ENCODE data around the gene TEX22. TPM values are rescaled to one million over a fixed set of nuclear protein-coding genes. Genes with fewer than 3 reads are reported as not detected.

TEX22 gene
- total RNA-seq, 5 donors from 2014 or later (not counting 1 experiment from before 2014, with no cell fraction given): 0.93 to 9.0 (median 6.0) TPM

DNA sequence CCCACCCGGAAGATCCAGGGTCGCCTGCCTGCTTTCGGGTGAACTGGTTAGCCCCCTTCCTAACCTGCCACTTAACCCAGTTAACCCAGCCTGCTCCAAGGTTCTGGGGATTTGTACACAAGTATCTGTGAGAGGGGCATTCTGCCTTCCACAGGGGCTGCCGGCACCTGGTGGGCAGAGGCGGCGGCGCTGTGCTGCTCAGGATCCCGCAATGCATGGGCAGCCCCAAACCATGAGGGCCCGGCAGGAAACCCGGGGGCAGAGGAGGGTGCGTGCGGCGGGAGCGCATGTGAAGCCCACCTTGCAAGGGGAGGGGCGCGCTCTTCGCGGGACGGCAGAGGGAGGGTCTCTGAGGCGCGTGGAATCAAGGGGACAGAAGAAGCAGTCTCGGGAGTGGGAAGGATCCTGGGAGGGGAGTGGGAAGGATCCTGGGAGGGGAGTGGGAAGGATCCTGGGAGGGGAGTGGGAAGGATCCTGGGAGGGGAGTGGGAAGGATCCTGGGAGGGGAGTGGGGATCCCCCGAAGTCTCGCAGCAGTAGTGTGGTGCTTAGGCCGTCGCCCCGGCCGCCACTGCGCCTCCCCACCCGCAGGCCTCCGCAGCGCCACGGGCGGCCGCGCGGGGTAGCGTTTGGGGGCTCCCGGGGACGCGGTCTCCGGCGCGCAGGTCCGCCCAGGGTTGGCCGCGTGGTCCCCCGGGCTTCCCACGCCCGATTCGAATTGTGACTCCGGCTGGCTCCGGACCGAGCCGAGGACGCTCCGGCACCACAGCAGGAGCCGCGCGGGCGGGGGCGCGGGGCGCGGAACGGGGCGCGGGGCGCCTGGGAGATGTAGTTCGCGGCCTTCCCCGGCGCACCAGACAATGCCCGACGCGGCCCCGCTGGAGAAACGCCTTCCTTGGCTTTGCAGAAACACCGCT is 16.4 kb downstream of the TEX22 start:
- Histone ChIP-seq H3K36me3 (ENCODE audit: control insufficient read depth in 2 of 2, extremely low read depth in 1 of 2, insufficient read depth in 1 of 2, low read length in 1 of 2) (no peaks in the 10 kb centered on the region), H3K4me1 (ENCODE audit: control insufficient read depth in 1 of 2, extremely low read depth in 1 of 2, insufficient read depth in 2 of 2, low read length in 2 of 2) (peaks cover 7 to 35% of the 10 kb centered on the region in 2 experiments), H3K4me3 (ENCODE audit: control insufficient read depth in 1 of 2, extremely low read depth in 1 of 2, low read length in 1 of 2) (peak overlapping the region; percentile 19 to 56), H3K27ac (ENCODE audit: low read length) (no peak overlapping the region), H3K27me3 (replicated peaks in 1 of 2; ENCODE audit: control insufficient read depth in 2 of 2, extremely low read depth in 1 of 2, insufficient read depth in 2 of 2, low read length in 1 of 2) (peaks cover 0 to 70% of the 10 kb centered on the region in 2 experiments), H3K9me3 (no peaks in the 10 kb centered on the region)
- ATAC-seq (replicated peaks in 1 of 4) (peak; percentile 76 to 81 (median 80)), DNase-seq (peak; percentile 24 to 76 (median 49))
- Mint-ChIP-seq H3K4me1 (peaks cover 8 to 18% (median 15%) of the 10 kb centered on the region in 3 donors), H3K27me3 (peaks cover 5 to 25% of the 10 kb centered on the region in 2 donors), H3K4me3 (peak overlapping the region; percentile 64 to 75 (median 68)), H3K27ac (peak overlapping the region in 1 of 2 donors; percentile 68), H3K36me3 (no peaks in the 10 kb centered on the region), H3K9me3 (no peaks in the 10 kb centered on the region)
- WGBS (ENCODE audit: insufficient coverage): 11% methylated on average over 76 of the region's 79 CpGs
- ChIA-PET CTCF (no interaction called here), POLR2A (no interaction called here)

DNA sequence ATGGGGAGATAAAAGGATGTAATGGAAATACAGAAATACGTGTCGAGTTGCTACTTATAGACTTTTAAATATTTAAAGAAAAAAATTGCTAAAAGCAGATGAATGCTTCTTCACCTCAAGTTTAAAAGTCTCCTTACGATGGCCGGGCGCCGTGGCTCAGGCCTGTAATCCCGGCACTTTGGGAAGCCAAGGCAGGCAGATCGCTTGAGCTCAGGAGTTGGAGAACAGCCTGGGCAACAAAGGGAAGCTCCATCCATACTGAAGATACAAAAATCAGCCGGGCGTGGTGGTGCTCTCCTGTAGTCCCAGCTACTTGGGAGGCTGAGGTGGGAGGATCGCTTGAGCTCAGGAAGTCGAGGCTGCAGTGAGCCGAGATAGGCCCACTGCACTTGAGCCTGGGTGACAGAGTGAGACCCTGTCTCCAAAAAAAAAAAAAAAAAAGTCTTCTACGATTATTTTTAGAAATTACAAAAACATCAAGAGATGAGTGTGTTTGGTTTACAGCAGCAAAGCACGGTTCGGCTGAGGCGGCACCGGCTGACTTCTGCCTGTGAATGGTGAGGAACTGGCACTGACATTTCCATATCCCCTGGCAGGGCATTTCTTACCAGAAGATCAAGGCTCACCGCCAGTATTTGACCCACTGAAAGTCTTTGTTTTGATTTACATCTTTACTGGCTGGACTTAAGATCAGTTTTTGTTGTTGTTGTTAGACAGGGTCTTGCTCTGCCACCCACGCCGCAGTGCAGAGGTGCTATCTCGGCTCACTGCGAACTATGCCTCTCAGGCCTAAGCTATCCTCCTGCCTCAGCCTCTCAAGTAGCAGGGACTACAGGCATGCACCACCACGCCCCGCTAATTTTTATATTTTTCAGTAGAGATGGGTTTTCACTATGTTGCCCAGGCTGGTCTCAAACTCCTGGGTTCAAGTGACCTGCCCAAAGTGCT is 17.4 kb downstream of the TEX22 start:
- H3K36me3 Mint-ChIP-seq: no peaks in the 10 kb centered on the region
- H3K27me3 Mint-ChIP-seq: peaks cover 5 to 20% of the 10 kb centered on the region in 2 donors
- H3K4me1 Mint-ChIP-seq: peaks cover 11 to 19% (median 16%) of the 10 kb centered on the region in 3 donors
- H3K4me3 Mint-ChIP-seq: peak overlapping the region; percentile 64 to 75 (median 68)
- ATAC-seq (replicated peaks in 1 of 4) (no peak), DNase-seq (no peak)
- H3K36me3 ChIP-seq (ENCODE audit: control insufficient read depth in 2 of 2, extremely low read depth in 1 of 2, insufficient read depth in 1 of 2, low read length in 1 of 2): no peaks in the 10 kb centered on the region
- ChIA-PET POLR2A (no interaction called here), CTCF (interaction anchor here in 1 of 2 donors (0.7 kb wide), 1 partner anchor 66 kb away, joined by 9 read pairs; no protein-coding TSS in a partner anchor)
- no peaks in the 10 kb centered on the region for H3K9me3 ChIP-seq
- no peak overlapping the region for H3K27ac ChIP-seq (ENCODE audit: low read length)
- peak overlapping the region in 1 of 2 donors; percentile 68 for H3K27ac Mint-ChIP-seq
- peaks cover 10 to 40% of the 10 kb centered on the region in 2 experiments for H3K4me1 ChIP-seq (ENCODE audit: control insufficient read depth in 1 of 2, extremely low read depth in 1 of 2, insufficient read depth in 2 of 2, low read length in 2 of 2)
- H3K27me3 ChIP-seq (replicated peaks in 1 of 2; ENCODE audit: control insufficient read depth in 2 of 2, extremely low read depth in 1 of 2, insufficient read depth in 2 of 2, low read length in 1 of 2): peaks cover 0 to 63% of the 10 kb centered on the region in 2 experiments
- peak overlapping the region in 1 of 2 donors; percentile 19 for H3K4me3 ChIP-seq (ENCODE audit: control insufficient read depth in 1 of 2, extremely low read depth in 1 of 2, low read length in 1 of 2)
- no peaks in the 10 kb centered on the region for H3K9me3 Mint-ChIP-seq
- WGBS (ENCODE audit: insufficient coverage): 99% methylated on average over 9 of the region's 25 CpGs

DNA sequence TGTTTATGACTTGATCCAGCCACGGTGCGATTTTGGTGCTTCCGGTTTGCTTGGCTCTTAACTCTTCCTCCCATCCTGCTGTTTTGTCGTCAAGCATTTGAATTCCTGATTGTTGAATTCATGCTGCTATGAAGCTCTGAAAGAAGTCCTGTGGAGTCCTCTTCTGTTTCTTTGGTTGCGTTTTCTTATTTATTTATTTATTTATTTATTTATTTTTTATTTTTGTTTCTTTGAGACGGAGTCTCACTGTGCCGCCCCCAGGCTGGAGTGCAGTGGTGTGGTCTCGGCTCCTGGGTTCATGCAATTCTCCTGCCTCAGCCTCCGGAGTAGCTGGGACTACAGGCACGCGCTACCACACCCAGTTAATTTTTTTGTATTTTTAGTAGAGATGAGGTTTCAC is 18.3 kb downstream of the TEX22 start:
- peaks cover 5 to 15% of the 10 kb centered on the region in 2 donors for H3K27me3 Mint-ChIP-seq
- peaks cover 19 to 25% (median 22%) of the 10 kb centered on the region in 3 donors for H3K4me1 Mint-ChIP-seq
- 95% methylated on average over 4 of the region's 11 CpGs for WGBS (ENCODE audit: insufficient coverage)
- Histone ChIP-seq H3K27ac (ENCODE audit: low read length) (no peak overlapping the region), H3K27me3 (replicated peaks in 1 of 2; ENCODE audit: control insufficient read depth in 2 of 2, extremely low read depth in 1 of 2, insufficient read depth in 2 of 2, low read length in 1 of 2) (peaks cover 0 to 56% of the 10 kb centered on the region in 2 experiments), H3K9me3 (no peaks in the 10 kb centered on the region), H3K36me3 (ENCODE audit: control insufficient read depth in 2 of 2, extremely low read depth in 1 of 2, insufficient read depth in 1 of 2, low read length in 1 of 2) (no peaks in the 10 kb centered on the region), H3K4me1 (ENCODE audit: control insufficient read depth in 1 of 2, extremely low read depth in 1 of 2, insufficient read depth in 2 of 2, low read length in 2 of 2) (peaks cover 8 to 42% of the 10 kb centered on the region in 2 experiments), H3K4me3 (ENCODE audit: control insufficient read depth in 1 of 2, extremely low read depth in 1 of 2, low read length in 1 of 2) (no peak overlapping the region)
- ATAC-seq (replicated peaks in 1 of 4) (no peak), DNase-seq (no peak)
- POLR2A ChIA-PET: interaction anchor here in 1 of 2 donors (0.7 kb wide), 1 partner anchor 64 kb away, joined by 8 read pairs; no protein-coding TSS in a partner anchor
- no peaks in the 10 kb centered on the region for H3K9me3 Mint-ChIP-seq
- H3K4me3 Mint-ChIP-seq: no peak overlapping the region
- H3K36me3 Mint-ChIP-seq: no peaks in the 10 kb centered on the region
- no peak overlapping the region for H3K27ac Mint-ChIP-seq
- CTCF ChIA-PET: interaction anchor here in 1 of 2 donors (0.6 kb wide), 1 partner anchor 32 kb away, joined by 3 read pairs; no protein-coding TSS in a partner anchor

DNA sequence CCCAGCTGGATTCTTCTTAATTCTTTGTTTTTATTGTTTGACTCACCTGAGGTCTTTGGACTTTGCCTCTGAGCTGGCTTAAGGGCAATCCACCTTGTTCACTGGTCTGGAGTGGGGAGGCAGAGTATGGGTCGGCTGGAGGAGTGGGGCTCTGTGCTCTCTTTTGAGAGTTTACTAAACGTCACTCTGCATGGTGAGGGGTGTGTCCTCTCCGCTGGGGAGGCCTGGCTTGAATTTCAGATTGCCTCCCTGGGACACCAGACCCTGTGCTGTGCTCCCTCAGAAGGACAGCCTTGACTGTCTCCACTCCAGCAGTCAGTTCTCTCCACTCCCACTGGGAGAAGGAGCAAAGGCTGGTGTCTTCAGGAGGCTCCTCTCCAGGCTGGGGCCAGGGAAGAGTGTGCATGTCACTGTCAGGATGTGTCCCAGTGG is 19.4 kb downstream of the TEX22 start:
- Histone ChIP-seq H3K27ac (ENCODE audit: low read length) (no peak overlapping the region), H3K9me3 (no peaks in the 10 kb centered on the region), H3K4me1 (ENCODE audit: control insufficient read depth in 1 of 2, extremely low read depth in 1 of 2, insufficient read depth in 2 of 2, low read length in 2 of 2) (peaks cover 7 to 44% of the 10 kb centered on the region in 2 experiments), H3K27me3 (replicated peaks in 1 of 2; ENCODE audit: control insufficient read depth in 2 of 2, extremely low read depth in 1 of 2, insufficient read depth in 2 of 2, low read length in 1 of 2) (peaks cover 0 to 45% of the 10 kb centered on the region in 2 experiments), H3K4me3 (ENCODE audit: control insufficient read depth in 1 of 2, extremely low read depth in 1 of 2, low read length in 1 of 2) (no peak overlapping the region), H3K36me3 (ENCODE audit: control insufficient read depth in 2 of 2, extremely low read depth in 1 of 2, insufficient read depth in 1 of 2, low read length in 1 of 2) (no peaks in the 10 kb centered on the region)
- Mint-ChIP-seq H3K4me1 (peaks cover 29 to 36% (median 29%) of the 10 kb centered on the region in 3 donors), H3K27ac (no peak overlapping the region), H3K36me3 (no peaks in the 10 kb centered on the region), H3K4me3 (peak overlapping the region; percentile 34 to 64 (median 37)), H3K9me3 (no peaks in the 10 kb centered on the region), H3K27me3 (peaks cover 5 to 12% of the 10 kb centered on the region in 2 donors)
- ATAC-seq (replicated peaks in 1 of 4) (no peak), DNase-seq (no peak)
- CTCF ChIA-PET: interaction anchor here in 1 of 2 donors (1.0 kb wide), 1 partner anchor 44 kb away, joined by 3 read pairs; no protein-coding TSS in a partner anchor
- POLR2A ChIA-PET: interaction anchor here (0.7 kb wide), 2 partner anchors 80 to 316 kb away, joined by 5 to 11 read pairs; no protein-coding TSS in a partner anchor
- WGBS (ENCODE audit: insufficient coverage): 100% methylated on average over 1 of the region's 3 CpGs

DNA sequence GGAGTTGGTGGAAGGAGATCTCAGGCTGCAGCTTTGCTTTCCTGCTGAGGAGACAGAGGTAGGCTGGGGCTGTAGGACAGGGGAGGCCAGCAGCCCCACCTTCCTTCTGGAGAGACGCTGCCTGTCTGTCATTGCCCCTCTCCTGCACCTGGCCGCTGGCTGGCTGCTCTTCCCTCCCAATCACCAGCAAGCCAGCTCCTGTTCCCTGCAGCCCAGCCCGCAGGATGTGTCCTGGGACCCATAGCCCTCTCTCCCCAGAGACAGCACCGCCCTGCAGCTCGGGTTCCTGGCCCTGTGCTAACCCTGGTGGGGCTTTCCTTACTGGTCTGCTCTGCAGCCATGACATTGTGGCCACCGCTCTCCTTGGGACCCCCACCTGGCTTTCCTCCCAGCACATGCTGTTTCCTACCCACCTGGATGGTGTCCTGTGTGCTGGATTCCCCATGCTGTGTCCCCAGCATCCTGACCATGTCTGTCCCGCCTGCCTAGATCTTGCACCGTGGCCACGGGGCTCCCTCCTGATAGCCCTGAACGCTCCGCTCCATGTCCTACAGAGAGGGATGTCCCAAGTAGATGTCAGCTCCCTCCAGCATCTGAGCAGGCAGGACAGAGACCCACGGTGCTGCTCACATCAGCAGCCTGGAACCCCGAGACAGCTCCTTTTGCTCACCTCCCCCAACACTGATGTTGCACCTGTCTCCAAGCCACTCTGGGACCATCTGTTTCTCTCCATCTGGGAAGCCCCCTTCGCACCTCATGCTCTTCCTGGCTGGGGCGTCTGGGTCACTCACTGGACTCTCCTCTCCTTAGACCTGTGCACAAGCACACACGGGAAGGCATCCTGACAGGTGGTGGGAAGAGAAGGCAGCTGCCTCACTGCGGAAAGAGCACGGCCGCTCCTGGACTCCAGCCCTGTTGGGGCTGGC is 20.2 kb downstream of the TEX22 start:
- Mint-ChIP-seq H3K36me3 (no peaks in the 10 kb centered on the region), H3K27me3 (peaks cover 0 to 3% of the 10 kb centered on the region in 2 donors), H3K9me3 (no peaks in the 10 kb centered on the region), H3K4me3 (peak overlapping the region; percentile 54 to 73 (median 64)), H3K4me1 (peaks cover 31 to 36% (median 32%) of the 10 kb centered on the region in 3 donors), H3K27ac (peak overlapping the region in 1 of 2 donors; percentile 48)
- ChIA-PET CTCF (interaction anchor here in 1 of 2 donors (1.0 kb wide), 1 partner anchor 45 kb away, joined by 3 read pairs; no protein-coding TSS in a partner anchor), POLR2A (no interaction called here)
- H3K36me3 ChIP-seq (ENCODE audit: control insufficient read depth in 2 of 2, extremely low read depth in 1 of 2, insufficient read depth in 1 of 2, low read length in 1 of 2): no peaks in the 10 kb centered on the region
- H3K9me3 ChIP-seq: no peaks in the 10 kb centered on the region
- peaks cover 0 to 37% of the 10 kb centered on the region in 2 experiments for H3K27me3 ChIP-seq (replicated peaks in 1 of 2; ENCODE audit: control insufficient read depth in 2 of 2, extremely low read depth in 1 of 2, insufficient read depth in 2 of 2, low read length in 1 of 2)
- 91% methylated on average over 15 of the region's 19 CpGs for WGBS (ENCODE audit: insufficient coverage)
- H3K27ac ChIP-seq (ENCODE audit: low read length): no peak overlapping the region
- H3K4me1 ChIP-seq (ENCODE audit: control insufficient read depth in 1 of 2, extremely low read depth in 1 of 2, insufficient read depth in 2 of 2, low read length in 2 of 2): peaks cover 7 to 45% of the 10 kb centered on the region in 2 experiments
- H3K4me3 ChIP-seq (ENCODE audit: control insufficient read depth in 1 of 2, extremely low read depth in 1 of 2, low read length in 1 of 2): peak overlapping the region in 1 of 2 donors; percentile 57
- ATAC-seq (replicated peaks in 1 of 4): no peak
- DNase-seq: no peak
